Naive thymus-derived CD8-positive, alpha-beta T cell (primary cell): ENCODE measurements around the gene JAKMIP1. TPM values are rescaled to one million over a fixed set of nuclear protein-coding genes. Genes with fewer than 3 reads are reported as not detected.

ENCODE experiments used
- ATAC-seq, 2 donors: fragments of 150-1000 bp; cut with Tn5 transposase in 1 of 2; sonication (Bioruptor Pico), chemical (Tn5 transposase) in 1 of 2; 1 replicate in 1 of 2; 2 replicates in 1 of 2; pipeline ENCODE4 v1.10.0; 2021; ENCODE audit warnings: mild to moderate bottlenecking in 2 of 2, moderate library complexity in 2 of 2
- POLR2A ChIA-PET: fragments of 350-600 bp; sonication (Branson Sonifier 250); formaldehyde crosslinking; loops from one replicate; lab custom pipeline; 2021; ENCODE audit warnings: antibody characterized with exemption; lab: Charles Lee
- DNase-seq, 10 donors: peaks; one replicate each; pipeline versions ENCODE4 v3.0.0 to v3.0.0-alpha.2; 2020 to 2022
- H3K27ac Mint-ChIP-seq, 10 donors: one replicate each; pipeline ENCODE4 v1.8.0; 2020 to 2022; ENCODE audit warnings: mild to moderate bottlenecking in 10 of 10, mixed read lengths in 10 of 10, moderate library complexity in 4 of 10, inconsistent platforms in 1 of 10
- H3K27me3 Mint-ChIP-seq, 5 donors: one replicate each; pipeline ENCODE4 v1.8.0; 2021 to 2022; ENCODE audit warnings: mixed read lengths in 5 of 5
- H3K36me3 Mint-ChIP-seq, 3 donors: one replicate each; pipeline ENCODE4 v1.8.0; 2020 to 2022; ENCODE audit warnings: mixed read lengths in 3 of 3, mild to moderate bottlenecking in 2 of 3, inconsistent platforms in 1 of 3
- H3K4me1 Mint-ChIP-seq, 4 donors: one replicate each; pipeline ENCODE4 v1.8.0; 2021 to 2022; ENCODE audit warnings: mixed read lengths in 4 of 4
- H3K4me3 Mint-ChIP-seq, 10 donors: one replicate each; pipeline ENCODE4 v1.8.0; 2020 to 2022; ENCODE audit warnings: mild to moderate bottlenecking in 10 of 10, mixed read lengths in 10 of 10, moderate library complexity in 6 of 10, inconsistent platforms in 1 of 10
- H3K9me3 Mint-ChIP-seq, 9 donors: one replicate each; pipeline ENCODE4 v1.8.0; 2020 to 2022; ENCODE audit warnings: mixed read lengths in 9 of 9, mild to moderate bottlenecking in 3 of 9, inconsistent platforms in 1 of 9, moderate library complexity in 1 of 9
- polyA plus RNA-seq, 3 donors: library from polyadenylated mRNA; unstranded; fragments of 300-500 nt; fragmentation: Illumina TruSeq; gene quantifications; one replicate each; pipeline ENCODE4 v1.2.3, GENCODE V29; 2021
- total RNA-seq, 8 experiments: library from RNA in 2 of 8; stranded (reverse) in 2 of 8; gene quantifications; one replicate each; pipeline ENCODE4 v1.2.3 and lab custom pipeline; 2021 to 2026

JAKMIP1 gene
- total and polyA plus RNA-seq, 5 experiments from 2014 or later: 0.15 to 9.6 (median 0.53) TPM; not detected in 1

DNA sequence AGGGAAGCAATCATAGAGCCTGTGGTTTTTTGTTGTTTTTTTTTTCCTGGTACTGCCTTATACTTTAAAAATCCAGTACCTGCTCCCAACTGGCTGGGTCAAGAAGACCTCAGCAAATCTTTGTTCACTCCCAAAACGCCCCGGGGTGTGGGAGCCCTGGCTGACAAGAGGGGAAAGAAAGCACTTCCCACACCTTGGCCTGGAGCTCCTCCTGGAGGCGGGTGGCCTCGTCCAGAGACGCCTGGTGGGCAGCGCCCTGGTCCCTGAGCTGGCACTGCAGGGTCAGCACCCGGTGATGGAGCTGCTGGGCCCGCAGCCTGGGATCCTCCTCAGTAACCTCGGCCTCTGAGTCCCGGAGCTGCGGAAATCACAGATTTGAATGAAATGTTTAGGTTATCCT is 220.4 kb downstream of the JAKMIP1 start:
- Mint-ChIP-seq H3K9me3 (peaks cover 4 to 24% (median 18%) of the 10 kb centered on the region in 9 donors), H3K4me1 (no peaks in the 10 kb centered on the region), H3K27me3 (peaks cover 6 to 26% (median 17%) of the 10 kb centered on the region in 5 donors), H3K27ac (no peak overlapping the region), H3K36me3 (peaks cover 0 to 19% (median 5%) of the 10 kb centered on the region in 3 donors), H3K4me3 (no peak overlapping the region)
- POLR2A ChIA-PET: no interaction called here
- ATAC-seq (no peak), DNase-seq (no peak)

DNA sequence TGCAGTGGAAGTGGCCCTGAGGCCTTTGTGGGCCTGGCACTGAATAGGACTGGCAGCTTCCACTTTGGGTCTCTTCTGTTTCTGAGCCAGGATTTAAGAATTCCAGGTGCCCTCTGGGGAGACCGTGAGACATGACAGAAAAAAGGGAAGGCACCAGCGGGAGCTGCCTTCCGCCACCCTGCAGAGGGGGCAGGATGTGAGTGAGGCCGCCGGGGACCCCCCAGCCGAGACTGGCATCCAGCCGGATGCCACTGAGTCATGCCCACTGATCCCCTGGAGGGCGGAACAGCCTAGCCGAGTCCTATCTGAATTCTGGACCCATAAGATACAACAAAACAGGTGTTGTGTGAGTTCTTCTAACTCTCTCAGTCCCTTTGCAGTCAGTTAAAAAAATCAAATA is 223.4 kb downstream of the JAKMIP1 start:
- H3K36me3 Mint-ChIP-seq: no peaks in the 10 kb centered on the region
- peaks cover 6 to 28% (median 9%) of the 10 kb centered on the region in 5 donors for H3K27me3 Mint-ChIP-seq
- H3K9me3 Mint-ChIP-seq: peaks cover 0 to under 1% (median 0%) of the 10 kb centered on the region in 9 donors
- H3K27ac Mint-ChIP-seq: no peak overlapping the region
- DNase-seq (no peak), ATAC-seq (no peak)
- POLR2A ChIA-PET: no interaction called here
- H3K4me1 Mint-ChIP-seq: no peaks in the 10 kb centered on the region
- H3K4me3 Mint-ChIP-seq: no peak overlapping the region

- Mint-ChIP-seq H3K4me3 (no peak overlapping the region), H3K9me3 (no peaks in the 10 kb centered on the region), H3K4me1 (no peaks in the 10 kb centered on the region), H3K27ac (no peak overlapping the region), H3K36me3 (no peaks in the 10 kb centered on the region), H3K27me3 (peaks cover 6 to 27% (median 9%) of the 10 kb centered on the region in 5 donors)
- DNase-seq (no peak), ATAC-seq (no peak)
- POLR2A ChIA-PET: no interaction called here
Observed at GRCh38 chr4:5976431-5976830, 223.9 kb downstream of the JAKMIP1 start.

Other genes starting within 250 kb of the JAKMIP1 start
- not detected for gene C4orf50, start 182.1 kb downstream of the JAKMIP1 start, total RNA-seq
- gene C4orf50, start 182.1 kb downstream of the JAKMIP1 start, polyA plus RNA-seq: not detected
- 1 to 10 TPM; 4.8 to 5.9 TPM for gene WFS1, start 69.3 kb upstream of the JAKMIP1 start, total RNA-seq
- 1 to 10 TPM; 2.9 to 5.4 (median 4.7) TPM for gene WFS1, start 69.3 kb upstream of the JAKMIP1 start, polyA plus RNA-seq